Small intestine (tissue), 7 donors: ENCODE data around the gene PCLO. TPM values are rescaled to one million over a fixed set of nuclear protein-coding genes. Genes with fewer than 3 reads are reported as not detected.
"Not testable (repeated sequence)": the region's sequence is repeated elsewhere in the genome, so short reads cannot be mapped to it uniquely, and the experiment has no call there.

Experiments
- DNase-seq, 2 donors: peaks; one replicate each; pipeline versions ENCODE4 v3.0.0 to v3.0.0-alpha.2; 2013
- FAIRE-seq: peaks from 2 replicates; lab custom pipeline; 2012; peaks lifted over from hg19 to GRCh38; lab: Jason Lieb, UNC
- H3K27ac ChIP-seq, 3 donors: one replicate each; pipeline ENCODE4 v1.5.1; 2013; ENCODE audit warnings: low read length in 2 of 3, mild to moderate bottlenecking in 2 of 3, control low read depth in 1 of 3, inconsistent platforms in 1 of 3, low read depth in 1 of 3, moderate library complexity in 1 of 3
- H3K27me3 ChIP-seq, 3 donors: one replicate each; pipeline ENCODE4 v1.6.1; 2013; ENCODE audit warnings: low read length in 3 of 3, inconsistent platforms in 1 of 3; ENCODE audit not compliant: control insufficient read depth in 3 of 3, insufficient read depth in 3 of 3
- H3K36me3 ChIP-seq, 3 donors: one replicate each; pipeline ENCODE4 v1.6.1; 2013; ENCODE audit warnings: low read length in 3 of 3, inconsistent platforms in 1 of 3, low read depth in 1 of 3, mild to moderate bottlenecking in 1 of 3, moderate library complexity in 1 of 3; ENCODE audit not compliant: control insufficient read depth in 3 of 3, insufficient read depth in 2 of 3
- H3K4me1 ChIP-seq, 3 donors: one replicate each; pipeline ENCODE4 v1.6.1; 2013; ENCODE audit warnings: low read length in 2 of 3, inconsistent platforms in 1 of 3, low read depth in 1 of 3, mild to moderate bottlenecking in 1 of 3, moderate library complexity in 1 of 3; ENCODE audit not compliant: control insufficient read depth in 3 of 3, insufficient read depth in 2 of 3
- H3K4me3 ChIP-seq, 3 donors: one replicate each; pipeline ENCODE4 v1.5.1; 2013; ENCODE audit warnings: low read length in 3 of 3, control low read depth in 1 of 3, inconsistent platforms in 1 of 3, low read depth in 1 of 3, mild to moderate bottlenecking in 1 of 3, moderate library complexity in 1 of 3
- H3K9me3 ChIP-seq, 2 donors: one replicate each; pipeline ENCODE4 v1.6.1; 2013; ENCODE audit warnings: low read depth in 1 of 2, low read length in 1 of 2; ENCODE audit not compliant: control insufficient read depth in 2 of 2, insufficient read depth in 1 of 2
- WGBS, 3 donors: extraction: QIAGEN DNeasy Blood & Tissue Kit; methylation state at CpG; one replicate each; pipeline ENCODE4 v1.1.7; 2013; 5-methylcytosine and 5-hydroxymethylcytosine counted together
- polyA plus RNA-seq, 4 donors: library from polyadenylated mRNA; stranded (reverse) in 3 of 4; unstranded in 1 of 4; fragments of 200-250 nt in 3 of 4; fragments of 120-200 nt in 1 of 4; gene quantifications; one replicate each; pipeline versions ENCODE4 v1.2.1 to v1.2.3, GENCODE V29; 2013
- donor health status: healthy with polysubstance abuse.
- donor health status: control.
- donor health status: control.
- donor health status: Bipolar disorder and iron deficiency.
- donor health status: healthy.

Gene PCLO
- polyA plus RNA-seq, 4 donors: 2.2 to 7.7 (median 3.0) TPM

GRCh38 chr7:82906502-82906901 lies 256.2 kb downstream of the PCLO start:
- H3K36me3 ChIP-seq: no peaks in the 10 kb centered on the region
- no peak for FAIRE-seq
- WGBS, 3 donors: 38 to 89% (median 88%) methylated on average over 1 of the region's 1 CpG

GRCh38 chr7:82904871-82905270 lies 257.8 kb downstream of the PCLO start:
- no peaks in the 10 kb centered on the region for H3K4me1 ChIP-seq
- H3K9me3 ChIP-seq: no peaks in the 10 kb centered on the region
- no peaks in the 10 kb centered on the region for H3K36me3 ChIP-seq
- no peak for FAIRE-seq
- DNase-seq: no peak
- 71 to 90% (median 85%) methylated on average over 3 of the region's 3 CpGs for WGBS, 3 donors
- H3K27me3 ChIP-seq: no peaks in the 10 kb centered on the region
- no peak overlapping the region for H3K27ac ChIP-seq
- H3K4me3 ChIP-seq: no peak overlapping the region

More at GRCh38 chr7:82906502-82906901, 256.2 kb downstream of the PCLO start:
- Histone ChIP-seq H3K27me3 (no peaks in the 10 kb centered on the region), H3K27ac (no peak overlapping the region), H3K4me1 (no peaks in the 10 kb centered on the region), H3K4me3 (no peak overlapping the region), H3K9me3 (no peaks in the 10 kb centered on the region)
- no peak for DNase-seq

GRCh38 chr7:82901098-82901497 lies 261.6 kb downstream of the PCLO start:
- FAIRE-seq: not testable (repeated sequence)

GRCh38 chr7:82897500-82897899 lies 265.2 kb downstream of the PCLO start:
- no peaks in the 10 kb centered on the region for H3K4me1 ChIP-seq
- DNase-seq (no peak), FAIRE-seq (no peak)
- H3K9me3 ChIP-seq: no peaks in the 10 kb centered on the region
- WGBS, 3 donors: 79 to 88% (median 82%) methylated on average over 3 of the region's 3 CpGs
- no peaks in the 10 kb centered on the region for H3K27me3 ChIP-seq
- no peaks in the 10 kb centered on the region for H3K36me3 ChIP-seq
- H3K27ac ChIP-seq: no peak overlapping the region
- H3K4me3 ChIP-seq: no peak overlapping the region

More at GRCh38 chr7:82901098-82901497, 261.6 kb downstream of the PCLO start:
- not testable (repeated sequence) for H3K4me3 ChIP-seq, H3K9me3 ChIP-seq, H3K4me1 ChIP-seq, H3K36me3 ChIP-seq, DNase-seq, H3K27ac ChIP-seq, H3K27me3 ChIP-seq
- 72 to 87% (median 84%) methylated on average over 2 of the region's 2 CpGs for WGBS, 3 donors

DNA sequence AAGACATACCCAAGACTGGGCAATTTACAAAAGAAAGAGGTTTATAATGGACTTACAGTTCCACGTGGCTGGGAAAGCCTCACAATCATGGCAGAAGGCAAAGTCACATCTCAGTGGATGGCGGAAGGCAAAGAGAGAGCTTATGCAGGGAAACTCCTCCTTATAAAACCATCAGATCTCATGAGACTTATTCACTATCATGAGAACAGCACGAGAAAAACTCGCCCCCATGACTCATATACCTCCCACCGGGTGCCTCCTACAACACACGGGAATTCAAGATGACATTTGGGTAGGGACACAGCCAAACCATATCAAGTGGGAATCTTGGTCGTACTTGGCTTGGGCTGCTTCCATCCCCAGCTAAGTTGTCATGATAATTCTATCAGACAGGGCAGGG lies 268.3 kb downstream of the PCLO start:
- not testable (repeated sequence) for FAIRE-seq, H3K9me3 ChIP-seq, H3K4me3 ChIP-seq, H3K27me3 ChIP-seq, DNase-seq, H3K4me1 ChIP-seq, H3K27ac ChIP-seq, H3K36me3 ChIP-seq
- 71 to 81% (median 75%) methylated on average over 7 of the region's 7 CpGs for WGBS, 3 donors

- Histone ChIP-seq H3K9me3 (no peaks in the 10 kb centered on the region), H3K4me1 (no peaks in the 10 kb centered on the region), H3K27ac (no peak overlapping the region), H3K36me3 (no peaks in the 10 kb centered on the region), H3K27me3 (no peaks in the 10 kb centered on the region), H3K4me3 (no peak overlapping the region)
- WGBS, 3 donors: 52 to 85% (median 69%) methylated on average over 1 of the region's 1 CpG
- FAIRE-seq (no peak), DNase-seq (no peak)
Measured at GRCh38 chr7:82886324-82886723, 276.4 kb downstream of the PCLO start.

DNA sequence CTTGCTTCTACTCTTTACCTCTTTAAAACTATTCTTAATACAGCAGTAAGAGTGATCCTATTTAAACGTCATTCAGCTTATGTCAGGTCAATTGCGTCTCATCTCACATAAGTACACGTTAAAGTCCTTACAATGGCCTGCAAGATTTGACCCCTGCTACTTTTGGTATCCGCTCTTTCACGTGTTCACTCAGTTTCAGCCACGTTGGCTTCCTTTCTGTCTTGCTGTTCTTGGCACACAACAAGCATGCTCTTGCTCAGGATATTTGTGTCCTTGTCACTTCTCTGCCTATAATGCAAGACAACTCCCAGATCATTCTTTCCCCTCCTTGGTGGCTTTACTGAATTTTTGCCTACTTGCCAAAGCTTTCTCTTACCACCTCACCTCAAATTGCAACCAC lies 296.8 kb downstream of the PCLO start:
- Histone ChIP-seq H3K9me3 (no peaks in the 10 kb centered on the region), H3K27me3 (no peaks in the 10 kb centered on the region), H3K36me3 (no peaks in the 10 kb centered on the region), H3K4me1 (no peaks in the 10 kb centered on the region), H3K4me3 (no peak overlapping the region), H3K27ac (no peak overlapping the region)
- FAIRE-seq (no peak), DNase-seq (no peak)
- 83 to 89% (median 88%) methylated on average over 6 of the region's 6 CpGs for WGBS, 3 donors

- Histone ChIP-seq H3K27me3 (no peaks in the 10 kb centered on the region), H3K4me3 (no peak overlapping the region), H3K36me3 (no peaks in the 10 kb centered on the region), H3K4me1 (no peaks in the 10 kb centered on the region), H3K9me3 (no peaks in the 10 kb centered on the region), H3K27ac (no peak overlapping the region)
- 46 to 79% (median 63%) methylated on average over 1 of the region's 1 CpG for WGBS, 3 donors
- no peak for DNase-seq
- no peak for FAIRE-seq
Measured at GRCh38 chr7:82859106-82859850, 303.4 kb downstream of the PCLO start.

- H3K4me3 ChIP-seq: no peak overlapping the region
- no peaks in the 10 kb centered on the region for H3K36me3 ChIP-seq
- H3K27me3 ChIP-seq: no peaks in the 10 kb centered on the region
- H3K27ac ChIP-seq: no peak overlapping the region
- 89 to 95% (median 91%) methylated on average over 4 of the region's 4 CpGs for WGBS, 3 donors
- H3K4me1 ChIP-seq: no peaks in the 10 kb centered on the region
- DNase-seq (no peak), FAIRE-seq (no peak)
- H3K9me3 ChIP-seq: no peaks in the 10 kb centered on the region
Measured at GRCh38 chr7:82851121-82851520, 311.6 kb downstream of the PCLO start.
